GM10248 (cell line): Measurements from ENCODE around the gene CHPF.

Experiments
- CTCF ChIA-PET: fragments of 300-600 bp; sonication (Branson Sonifier 250); formaldehyde crosslinking; extraction: SDS; loops from one replicate; lab custom pipeline; 2021; ENCODE audit warnings: antibody characterized with exemption; lab: Yijun Ruan, JAX
- POLR2A ChIA-PET: fragments of 350-650 bp; sonication (Branson Sonifier 250); formaldehyde crosslinking; extraction: SDS; loops from one replicate; lab custom pipeline; 2020; ENCODE audit warnings: antibody characterized with exemption; lab: Yijun Ruan, JAX
- DNase-seq: peaks from one replicate; pipeline ENCODE4 v3.0.0; 2012; ENCODE audit errors: extremely low spot score
- CTCF ChIP-seq: IDR thresholded peaks from 2 replicates; pipeline ENCODE4 v1.5.1; 2012; ENCODE audit warnings: mild to moderate bottlenecking, low read depth; ENCODE audit errors: extremely low read depth, missing control alignments, control extremely low read depth

The CHPF gene

DNA sequence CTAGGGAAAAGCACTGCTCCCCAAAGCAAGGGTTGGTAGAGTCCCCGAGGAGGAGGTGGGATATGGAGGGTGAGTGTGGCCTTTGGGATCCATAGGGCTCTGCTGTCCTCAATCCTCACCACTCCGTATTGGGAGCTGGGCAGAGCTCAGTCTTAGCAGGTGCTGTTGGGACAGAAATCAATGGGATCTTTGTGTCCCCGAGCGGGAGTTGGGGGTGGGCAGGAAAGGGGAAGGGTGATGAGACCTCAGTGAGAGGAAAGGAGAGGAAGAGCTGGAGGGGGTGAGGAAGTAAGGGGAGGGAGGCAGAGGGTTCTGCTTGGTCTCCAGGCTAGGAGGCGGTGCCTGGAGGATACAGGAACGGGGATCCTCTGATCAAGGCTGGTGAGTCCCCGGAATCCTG is 26.7 kb downstream of the CHPF start:
- CTCF ChIA-PET = interaction anchor here (1.0 to 7.2 kb wide), 6 partner anchors 9 to 114 kb away, joined by 3 to 80 read pairs (median 3); no protein-coding TSS in a partner anchor
- POLR2A ChIA-PET = interaction anchor here (1.5 kb wide), 1 partner anchor 19 kb away, joined by 5 read pairs; the partner anchor contains the start of gene GMPPA

DNA sequence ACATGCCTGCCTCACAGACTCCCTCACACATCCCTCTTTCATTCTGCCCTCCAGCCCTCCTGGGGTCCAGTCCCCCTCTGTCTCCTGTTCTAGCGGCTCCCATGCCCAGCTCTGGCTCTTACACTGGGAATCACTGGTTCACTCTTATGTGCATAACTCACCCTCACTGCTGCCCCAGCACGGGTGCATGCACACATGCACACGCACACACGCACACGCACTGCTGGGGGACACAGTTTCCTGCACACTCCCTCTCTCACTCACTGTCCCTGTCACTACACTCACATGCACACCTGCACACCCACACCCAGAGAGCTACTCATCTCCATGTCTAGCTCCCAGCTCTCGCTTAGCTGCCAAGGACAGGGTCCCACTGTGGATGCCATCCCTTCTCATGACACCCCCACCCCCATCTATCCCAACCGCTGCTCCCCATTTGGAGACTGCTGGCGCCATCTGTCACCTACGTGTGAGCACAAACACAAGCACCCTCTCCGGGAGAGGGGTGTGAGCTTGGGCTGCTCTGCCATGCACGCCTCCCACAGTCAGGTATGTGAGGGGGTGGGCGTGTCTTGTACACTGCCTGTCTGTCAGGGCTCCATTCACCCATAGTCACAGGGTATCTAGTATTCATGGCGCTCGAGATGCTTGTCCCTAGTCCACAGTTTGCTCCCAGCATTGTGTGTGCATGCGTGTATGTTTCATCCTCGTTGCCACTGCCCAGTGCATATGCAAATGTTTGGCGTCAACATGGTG is 27.6 kb downstream of the CHPF start:
- POLR2A ChIA-PET = no interaction called here
- DNase-seq = no peak
- CTCF ChIA-PET = interaction anchor here (1.0 to 7.2 kb wide), 7 partner anchors 8 to 56 kb away, joined by 3 to 80 read pairs (median 3); partner anchors contain the start of gene GMPPA
- no peak for TF ChIP-seq CTCF

More for the DNA sequence above, 26.7 kb downstream of the CHPF start:
- DNase-seq = no peak
- TF ChIP-seq CTCF = no peak

- no peak for DNase-seq
- CTCF ChIA-PET = interaction anchor here (1.4 to 7.2 kb wide), 3 partner anchors 14 to 55 kb away, joined by 3 to 80 read pairs (median 5); no protein-coding TSS in a partner anchor
- TF ChIP-seq CTCF = no peak
- POLR2A ChIA-PET = no interaction called here
Measured at GRCh38 chr2:219514836-219515235, 28.8 kb downstream of the CHPF start.

DNA sequence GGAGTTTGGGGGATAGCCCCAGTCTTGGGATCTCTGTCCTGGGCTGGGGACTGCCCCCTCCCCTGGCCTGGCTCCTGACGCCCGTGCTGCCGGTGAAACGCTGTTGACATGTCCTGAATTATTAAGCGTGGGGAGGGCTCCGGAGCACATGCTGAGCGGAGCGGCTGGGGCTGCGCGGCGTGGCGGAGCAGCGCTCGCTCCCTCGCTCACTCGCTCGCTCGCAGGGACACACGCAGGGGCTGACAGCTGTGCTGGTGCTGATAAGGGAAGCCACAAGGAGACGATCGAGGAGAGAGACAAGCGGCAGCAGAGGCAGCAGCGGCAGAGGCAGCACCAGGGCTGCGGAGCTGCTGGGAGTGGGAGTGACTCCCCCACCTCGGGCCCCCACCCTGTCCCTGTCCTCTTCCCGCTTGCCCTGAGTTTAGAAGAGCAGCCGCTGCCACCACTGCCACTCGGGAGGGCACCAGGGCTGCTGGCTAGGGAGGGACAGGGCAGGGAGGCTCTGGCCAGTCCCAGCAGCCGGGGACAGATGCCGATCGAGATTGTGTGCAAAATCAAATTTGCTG is 29.3 kb downstream of the CHPF start, which contains the start of gene ASIC4:
Gene ASIC4, plus strand, starts transcription at position 287 of the 566 bp plus-strand sequence. Its CDS starts 243 bp downstream, at position 530.
- ChIA-PET CTCF (interaction anchor here (1.4 to 3.6 kb wide), 3 partner anchors 14 to 55 kb away, joined by 3 to 22 read pairs (median 5); no protein-coding TSS in a partner anchor), POLR2A (no interaction called here)
- DNase-seq = no peak
- no peak for TF ChIP-seq CTCF

GRCh38 chr2:219513787-219514186 is 29.8 kb downstream of the CHPF start:
- CTCF ChIA-PET = interaction anchor here (1.4 to 3.6 kb wide), 2 partner anchors 14 to 17 kb away, joined by 5 to 22 read pairs; no protein-coding TSS in a partner anchor
- no peak for DNase-seq
- TF ChIP-seq CTCF = no peak
- POLR2A ChIA-PET = no interaction called here

DNA sequence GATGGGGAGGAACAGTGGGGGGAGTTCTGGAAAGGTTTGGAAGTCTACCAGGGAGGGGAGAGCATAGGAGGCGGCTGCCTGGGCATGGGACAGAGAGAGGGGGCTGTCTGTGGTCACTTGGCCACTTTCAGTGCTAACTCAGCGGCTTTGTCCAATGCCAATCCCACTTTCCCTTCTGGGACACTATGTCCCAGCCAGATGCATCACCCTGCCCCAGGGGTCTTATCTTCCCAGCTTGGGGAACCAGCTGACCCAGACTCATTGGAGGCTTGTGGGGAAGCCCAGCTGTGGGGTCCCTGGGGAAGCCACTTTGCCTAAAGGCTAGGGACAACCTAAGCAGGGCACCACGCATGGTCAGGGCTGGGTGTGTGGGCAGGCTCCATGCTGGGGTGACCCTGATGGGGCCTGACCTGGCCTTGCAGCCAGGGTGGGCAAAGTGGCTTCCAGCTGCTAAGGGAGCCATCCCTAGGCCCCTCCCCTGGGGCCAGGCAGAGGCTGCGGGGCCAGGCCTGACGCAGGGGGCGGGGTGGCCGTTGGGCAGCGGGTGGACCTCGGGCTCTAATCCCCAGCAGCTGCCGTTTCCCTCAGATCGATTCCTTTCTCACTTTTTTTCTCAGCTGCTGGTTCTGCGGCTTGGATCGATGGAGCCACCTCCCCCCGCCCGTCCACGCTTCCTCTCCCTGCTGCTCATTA is 30.9 kb downstream of the CHPF start:
- POLR2A ChIA-PET = no interaction called here
- no peak for DNase-seq
- TF ChIP-seq CTCF = no peak
- CTCF ChIA-PET = interaction anchor here (1.6 to 3.6 kb wide), 3 partner anchors 17 to 130 kb away, joined by 4 to 22 read pairs (median 6); a partner anchor contains a TSS
